Neural cell (in vitro differentiated cells): ENCODE data around the gene C11orf91.

Source experiments
- CTCF ChIP-seq: fragments of 450-650 bp; IDR thresholded peaks from 2 replicates; pipeline ENCODE4 v1.5.1; 2014; ENCODE audit warnings: antibody characterized with exemption, mild to moderate bottlenecking, moderate library complexity; ENCODE audit not compliant: poor library complexity, severe bottlenecking
- TAF1 ChIP-seq: IDR thresholded peaks from 2 replicates; pipeline ENCODE4 v1.6.1; 2012; ENCODE audit warnings: low read depth

- TF ChIP-seq CTCF (no peak), TAF1 (no peak)
Observed at GRCh38 chr11:33668468-33668825, 32.2 kb downstream of the C11orf91 start.
